HAP-1 (cell line): ENCODE measurements around the gene OR9G4.

Experiments
- DNase-seq, 2 experiments: peaks; one replicate each; pipeline ENCODE4 v3.0.0-alpha.2; 2016 to 2020; ENCODE audit warnings: low spot score in 2 of 2
- H3K27me3 ChIP-seq: fragments of 250-450 bp; sonication (Bioruptor Pico); 2 replicates; pipeline ENCODE4 v1.5.1; 2020; ENCODE audit warnings: low read depth, mild to moderate bottlenecking, moderate library complexity
- H3K36me3 ChIP-seq: fragments of 250-450 bp; sonication (Bioruptor Pico); replicated peaks from 2 replicates; pipeline ENCODE4 v1.5.1; 2020; ENCODE audit warnings: mild to moderate bottlenecking
- H3K4me1 ChIP-seq: fragments of 250-450 bp; sonication (Bioruptor Pico); 2 replicates; pipeline ENCODE4 v1.5.1; 2020; ENCODE audit warnings: mild to moderate bottlenecking
- H3K4me3 ChIP-seq: fragments of 250-450 bp; sonication (Bioruptor Pico); 2 replicates; pipeline ENCODE4 v1.5.1; 2020; ENCODE audit warnings: mild to moderate bottlenecking, moderate library complexity
- H3K9me3 ChIP-seq: fragments of 250-450 bp; sonication (Bioruptor Pico); 2 replicates; pipeline ENCODE4 v1.5.1; 2020; ENCODE audit warnings: mild to moderate bottlenecking, moderate library complexity
- in situ Hi-C: fragments of 300-500 bp; cut with MboI; formaldehyde crosslinking; loops from 3 replicates; pipeline ENCODE4 v1.14.3; 2020; ENCODE audit warnings: low sequenced_read_pairs, inconsistent platforms, mixed read lengths

Gene OR9G4

DNA sequence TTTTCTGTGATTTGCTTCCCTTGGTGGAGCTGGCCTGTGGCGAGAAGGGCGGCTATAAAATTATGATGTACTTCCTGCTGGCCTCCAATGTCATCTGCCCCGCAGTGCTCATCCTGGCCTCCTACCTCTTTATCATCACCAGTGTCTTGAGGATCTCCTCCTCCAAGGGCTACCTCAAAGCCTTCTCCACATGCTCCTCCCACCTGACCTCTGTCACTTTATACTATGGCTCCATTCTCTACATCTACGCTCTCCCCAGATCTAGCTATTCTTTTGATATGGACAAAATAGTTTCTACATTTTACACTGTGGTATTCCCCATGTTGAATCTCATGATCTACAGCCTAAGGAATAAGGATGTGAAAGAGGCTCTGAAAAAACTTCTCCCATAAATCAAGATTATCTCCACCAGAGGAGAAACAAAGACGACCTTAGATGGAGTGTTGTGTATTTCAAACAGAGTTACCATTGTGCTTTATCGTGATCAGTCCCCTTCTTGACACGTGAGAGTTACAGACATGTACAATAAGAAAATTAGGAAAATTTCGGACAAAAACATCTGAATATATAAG lies 47.5 kb downstream of the OR9G4 start:
- no peaks in the 10 kb centered on the region for H3K36me3 ChIP-seq
- H3K4me3 ChIP-seq = no peak overlapping the region
- H3K4me1 ChIP-seq = no peaks in the 10 kb centered on the region
- no peaks in the 10 kb centered on the region for H3K9me3 ChIP-seq
- in situ Hi-C loops = no loop called here
- DNase-seq = no peak
- no peaks in the 10 kb centered on the region for H3K27me3 ChIP-seq

DNA sequence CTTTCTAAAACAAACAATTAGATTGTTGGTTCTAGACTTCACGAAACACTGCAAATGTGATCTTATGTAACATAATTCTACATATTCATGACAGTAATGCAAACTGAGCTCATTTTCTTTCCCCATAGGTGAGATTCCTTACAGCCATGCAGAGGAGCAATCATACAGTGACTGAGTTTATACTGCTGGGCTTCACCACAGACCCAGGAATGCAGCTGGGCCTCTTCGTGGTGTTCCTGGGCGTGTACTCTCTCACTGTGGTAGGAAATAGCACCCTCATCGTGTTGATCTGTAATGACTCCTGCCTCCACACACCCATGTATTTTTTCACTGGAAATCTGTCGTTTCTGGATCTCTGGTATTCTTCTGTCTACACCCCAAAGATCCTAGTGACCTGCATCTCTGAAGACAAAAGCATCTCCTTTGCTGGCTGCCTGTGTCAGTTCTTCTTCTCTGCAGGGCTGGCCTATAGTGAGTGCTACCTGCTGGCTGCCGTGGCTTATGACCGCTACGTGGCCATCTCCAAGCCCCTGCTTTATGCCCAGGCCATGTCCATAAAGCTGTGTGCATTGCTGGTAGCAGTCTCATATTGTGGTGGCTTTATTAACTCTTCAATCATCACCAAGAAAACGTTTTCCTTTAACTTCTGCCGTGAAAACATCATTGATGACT lies 48.1 kb downstream of the OR9G4 start:
- Histone ChIP-seq H3K36me3 (no peaks in the 10 kb centered on the region), H3K4me1 (no peaks in the 10 kb centered on the region), H3K4me3 (no peak overlapping the region), H3K9me3 (no peaks in the 10 kb centered on the region), H3K27me3 (no peaks in the 10 kb centered on the region)
- in situ Hi-C loops = no loop called here
- no peak for DNase-seq

DNA sequence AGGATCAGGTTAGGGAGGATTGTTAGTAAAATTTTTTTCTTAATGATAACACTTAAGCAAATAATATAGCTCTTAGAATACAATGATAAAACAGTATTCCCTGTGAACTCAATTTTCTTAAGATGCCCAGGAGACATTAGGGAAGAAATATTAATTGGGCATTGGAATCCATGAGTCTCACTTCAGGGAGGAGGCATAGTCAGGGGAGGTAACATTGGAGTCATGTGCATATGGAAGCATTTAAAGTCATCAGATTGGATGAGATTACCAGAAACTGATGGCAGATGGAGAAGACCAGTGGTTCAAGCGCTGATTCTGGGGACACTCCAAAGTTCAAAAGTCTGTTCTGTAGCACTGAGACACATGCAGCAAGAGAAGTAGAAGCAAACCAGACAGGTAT lies 49.7 kb downstream of the OR9G4 start, which contains the start of gene OR9G1:
OR9G1 (plus strand) TSS at position 301 of the 400 bp plus-strand sequence. CDS start 1,293 bp downstream, outside the sequence.
- Histone ChIP-seq H3K9me3 (no peaks in the 10 kb centered on the region), H3K36me3 (no peaks in the 10 kb centered on the region), H3K4me1 (no peaks in the 10 kb centered on the region), H3K27me3 (no peaks in the 10 kb centered on the region), H3K4me3 (no peak within 1 kb of the TSS)
- in situ Hi-C loops = no loop called here
- no peak for DNase-seq

DNA sequence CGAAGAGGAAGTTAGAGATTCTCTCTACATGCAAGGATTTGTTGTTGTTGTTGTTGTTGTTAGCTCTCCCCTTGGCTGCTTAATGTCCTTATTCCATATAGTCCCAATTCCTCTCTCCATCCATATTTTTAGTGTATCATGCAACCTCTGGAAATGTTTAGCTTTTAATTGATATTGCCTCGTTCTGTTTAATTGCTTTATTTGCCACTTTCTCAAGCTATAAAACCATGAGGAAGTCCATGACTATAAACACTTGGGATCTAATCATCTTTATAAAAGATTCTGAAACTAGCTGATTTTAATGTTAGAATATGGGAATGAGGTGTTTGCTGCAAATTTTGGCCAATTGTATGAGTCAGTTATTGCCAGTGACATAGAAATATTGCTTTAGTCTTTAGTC lies 55.1 kb downstream of the OR9G4 start:
- no peaks in the 10 kb centered on the region for H3K27me3 ChIP-seq

More for the DNA sequence above, 55.1 kb downstream of the OR9G4 start:
- DNase-seq = no peak
- in situ Hi-C loops = no loop called here
- Histone ChIP-seq H3K4me1 (no peaks in the 10 kb centered on the region), H3K4me3 (no peak overlapping the region), H3K36me3 (no peaks in the 10 kb centered on the region), H3K9me3 (no peaks in the 10 kb centered on the region)
